RWPE1 (cell line): ENCODE data around the gene STUB1.

Source experiments
- CTCF ChIA-PET: fragments of 350-600 bp; sonication (Branson Sonifier 250); formaldehyde crosslinking; extraction: SDS; loops from one replicate; lab custom pipeline; 2021; lab: Yijun Ruan, JAX
- POLR2A ChIA-PET: fragments of 400-600 bp; formaldehyde crosslinking; extraction: SDS; loops from one replicate; lab custom pipeline; 2020; ENCODE audit warnings: antibody characterized with exemption; ENCODE audit not compliant: low non-redundant PET; lab: Yijun Ruan, JAX
- DNase-seq: peaks from one replicate; pipeline ENCODE4 v3.0.0; 2012; ENCODE audit warnings: low spot score
- H3K27ac ChIP-seq: fragments of 450-650 bp; 2 replicates; pipeline ENCODE4 v1.5.1; 2017
- TF ChIP-seq, protein P1 (sequence below): fragments of 450-650 bp; conservative IDR thresholded peaks from 2 replicates; pipeline ENCODE4 v1.5.1; 2017; ENCODE audit warnings: low read depth, mild to moderate bottlenecking

STUB1 gene

DNA sequence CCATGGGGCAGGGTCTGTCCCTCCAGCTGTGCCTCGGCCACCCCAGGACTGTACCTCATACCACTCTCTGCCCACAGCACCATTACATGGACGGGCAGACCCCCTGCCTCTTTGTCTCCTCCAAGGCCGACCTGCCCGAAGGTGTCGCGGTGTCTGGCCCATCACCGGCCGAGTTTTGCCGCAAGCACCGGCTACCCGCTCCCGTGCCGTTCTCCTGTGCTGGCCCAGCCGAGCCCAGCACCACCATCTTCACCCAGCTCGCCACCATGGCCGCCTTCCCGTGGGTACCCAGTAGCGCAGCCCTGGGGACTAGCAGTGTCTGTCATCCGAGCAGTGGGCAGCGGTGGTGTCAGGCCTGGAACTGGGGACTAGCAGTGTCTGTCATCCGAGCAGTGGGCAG lies 7.4 kb upstream of the STUB1 start:
- CTCF ChIA-PET = no interaction called here
- DNase-seq = no peak
- peak overlapping the region; percentile 94 for H3K27ac ChIP-seq
- POLR2A ChIA-PET = no interaction called here
- TF ChIP-seq, protein P1, sequence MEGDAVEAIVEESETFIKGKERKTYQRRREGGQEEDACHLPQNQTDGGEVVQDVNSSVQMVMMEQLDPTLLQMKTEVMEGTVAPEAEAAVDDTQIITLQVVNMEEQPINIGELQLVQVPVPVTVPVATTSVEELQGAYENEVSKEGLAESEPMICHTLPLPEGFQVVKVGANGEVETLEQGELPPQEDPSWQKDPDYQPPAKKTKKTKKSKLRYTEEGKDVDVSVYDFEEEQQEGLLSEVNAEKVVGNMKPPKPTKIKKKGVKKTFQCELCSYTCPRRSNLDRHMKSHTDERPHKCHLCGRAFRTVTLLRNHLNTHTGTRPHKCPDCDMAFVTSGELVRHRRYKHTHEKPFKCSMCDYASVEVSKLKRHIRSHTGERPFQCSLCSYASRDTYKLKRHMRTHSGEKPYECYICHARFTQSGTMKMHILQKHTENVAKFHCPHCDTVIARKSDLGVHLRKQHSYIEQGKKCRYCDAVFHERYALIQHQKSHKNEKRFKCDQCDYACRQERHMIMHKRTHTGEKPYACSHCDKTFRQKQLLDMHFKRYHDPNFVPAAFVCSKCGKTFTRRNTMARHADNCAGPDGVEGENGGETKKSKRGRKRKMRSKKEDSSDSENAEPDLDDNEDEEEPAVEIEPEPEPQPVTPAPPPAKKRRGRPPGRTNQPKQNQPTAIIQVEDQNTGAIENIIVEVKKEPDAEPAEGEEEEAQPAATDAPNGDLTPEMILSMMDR = no peak

DNA sequence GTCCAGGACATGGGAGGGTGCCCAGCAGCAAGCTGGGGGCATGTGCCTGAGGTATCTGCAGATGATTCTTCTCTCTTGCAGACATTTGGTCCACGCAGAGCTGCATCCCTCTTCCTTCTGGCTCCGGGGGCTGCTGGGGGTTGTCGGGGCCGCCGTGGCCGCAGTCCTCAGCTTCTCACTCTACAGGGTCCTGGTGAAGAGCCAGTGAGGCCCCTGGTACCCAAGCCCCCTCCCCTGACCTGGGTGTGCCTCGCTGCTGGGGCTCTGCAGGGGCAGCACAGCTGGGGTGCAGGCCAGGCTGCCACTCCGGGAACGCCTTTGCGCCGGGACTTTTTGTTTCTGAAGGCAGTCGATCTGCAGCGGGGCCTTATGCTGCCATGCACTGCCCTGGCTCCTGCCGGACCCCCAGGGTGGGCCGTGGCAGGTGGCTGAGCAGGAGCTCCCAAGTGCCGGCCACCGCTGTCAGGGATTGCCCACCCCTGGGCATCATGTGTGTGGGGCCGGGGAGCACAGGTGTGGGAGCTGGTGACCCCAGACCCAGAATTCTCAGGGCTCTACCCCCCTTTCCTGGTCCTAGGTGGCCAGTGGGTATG lies 6.7 kb upstream of the STUB1 start:
- TF ChIP-seq, protein P1 = no peak
- DNase-seq = no peak
- ChIA-PET CTCF (interaction anchor here (0.8 kb wide), 1 partner anchor 25 kb away, joined by 4 read pairs; no protein-coding TSS in a partner anchor), POLR2A (no interaction called here)
- peak overlapping the region; percentile 94 for H3K27ac ChIP-seq

DNA sequence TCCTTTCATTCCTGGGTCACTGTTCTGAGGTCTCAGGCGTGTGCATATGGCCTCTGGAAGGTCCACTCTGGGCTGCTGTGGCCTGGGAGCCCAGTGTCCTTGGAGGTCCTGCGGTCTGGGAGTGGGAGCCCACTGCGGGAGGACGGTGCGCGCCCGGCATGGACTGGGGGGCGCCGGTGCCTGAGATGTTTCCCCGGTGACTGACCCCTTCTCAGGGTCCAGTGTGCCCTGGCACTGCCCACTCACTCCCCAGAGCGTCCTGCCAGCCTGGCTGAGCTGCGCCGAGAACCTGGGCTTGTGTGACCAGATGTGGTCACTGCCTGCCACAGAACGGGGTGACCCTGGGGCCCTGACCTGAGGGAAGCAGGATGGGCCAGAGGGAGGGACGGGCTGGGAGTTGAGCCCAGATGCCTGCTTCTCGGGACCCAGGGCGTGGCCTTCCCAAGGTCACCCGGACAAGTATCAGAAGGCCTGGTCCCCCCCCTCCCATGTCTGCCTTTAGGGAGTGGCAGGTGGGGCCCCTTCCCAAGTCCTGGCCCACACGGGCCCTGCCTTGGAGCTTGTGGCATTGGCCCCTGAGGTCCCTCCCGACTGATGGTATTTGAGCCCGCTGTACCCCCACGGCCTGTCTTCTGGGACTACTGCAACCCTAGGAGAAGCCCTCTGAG lies 5.9 kb upstream of the STUB1 start:
- no peak for DNase-seq
- peak overlapping the region; percentile 94 for H3K27ac ChIP-seq
- CTCF ChIA-PET = no interaction called here
- POLR2A ChIA-PET = no interaction called here
- TF ChIP-seq, protein P1 = no peak

DNA sequence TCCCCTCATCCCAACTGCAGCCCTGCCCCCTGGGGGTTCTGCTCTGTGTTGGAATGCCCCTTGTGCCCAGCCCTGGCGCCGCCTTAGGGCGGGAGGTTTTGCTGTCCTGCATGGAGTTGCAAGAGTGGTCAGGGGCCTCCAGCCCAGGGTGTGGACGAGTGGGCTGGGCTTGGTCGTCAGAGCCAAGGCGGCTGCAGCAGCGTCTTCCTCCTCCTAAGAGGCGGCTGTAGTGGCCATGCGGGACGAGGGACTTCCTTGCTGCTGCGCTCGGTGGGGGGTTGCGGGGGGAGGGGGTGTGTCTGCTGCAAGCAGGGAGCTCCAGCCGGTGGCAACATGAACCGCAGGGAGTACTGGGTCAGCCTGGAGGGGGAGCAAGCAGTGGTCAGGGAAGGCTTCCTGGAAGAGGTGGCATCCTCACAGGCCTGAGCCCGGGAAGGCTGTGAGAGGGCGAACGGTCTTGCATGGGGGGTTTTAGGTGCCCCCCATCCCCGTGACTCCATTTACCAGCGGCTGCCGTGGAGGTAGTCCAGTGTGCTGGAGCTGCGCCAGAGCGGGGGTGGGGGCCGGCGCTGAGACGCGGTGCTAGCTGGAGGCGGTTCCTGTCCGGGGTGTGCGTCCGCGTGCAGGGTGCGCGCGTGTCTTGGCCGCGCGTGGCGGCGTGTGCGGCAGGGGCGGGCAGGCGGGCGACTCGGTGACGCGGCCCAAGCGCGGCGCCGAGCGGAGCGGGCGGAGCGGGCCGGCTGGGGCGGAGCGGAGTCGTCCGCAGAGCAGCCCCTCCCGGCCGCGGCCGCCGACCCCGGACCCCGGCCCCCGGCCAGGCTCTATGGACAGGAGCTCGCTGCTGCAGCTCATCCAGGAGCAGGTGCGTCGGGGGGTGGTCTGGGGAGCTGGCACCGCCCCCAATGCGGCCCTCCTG lies 5.0 kb upstream of the STUB1 start, which contains the start of gene RHBDL1:
RHBDL1 (plus strand) TSS at position 704 of the 916 bp plus-strand sequence; CDS start at position 824, 120 bp downstream.
- POLR2A ChIA-PET = interaction anchor here (0.6 kb wide), 1 partner anchor 22 kb away, joined by 3 read pairs; no protein-coding TSS in a partner anchor
- no peak for DNase-seq
- H3K27ac ChIP-seq = peak within 1 kb of the TSS; percentile 94
- TF ChIP-seq, protein P1 = no peak
- CTCF ChIA-PET = interaction anchor here (0.7 kb wide), 1 partner anchor 1133 kb away, joined by 3 read pairs; no protein-coding TSS in a partner anchor

DNA sequence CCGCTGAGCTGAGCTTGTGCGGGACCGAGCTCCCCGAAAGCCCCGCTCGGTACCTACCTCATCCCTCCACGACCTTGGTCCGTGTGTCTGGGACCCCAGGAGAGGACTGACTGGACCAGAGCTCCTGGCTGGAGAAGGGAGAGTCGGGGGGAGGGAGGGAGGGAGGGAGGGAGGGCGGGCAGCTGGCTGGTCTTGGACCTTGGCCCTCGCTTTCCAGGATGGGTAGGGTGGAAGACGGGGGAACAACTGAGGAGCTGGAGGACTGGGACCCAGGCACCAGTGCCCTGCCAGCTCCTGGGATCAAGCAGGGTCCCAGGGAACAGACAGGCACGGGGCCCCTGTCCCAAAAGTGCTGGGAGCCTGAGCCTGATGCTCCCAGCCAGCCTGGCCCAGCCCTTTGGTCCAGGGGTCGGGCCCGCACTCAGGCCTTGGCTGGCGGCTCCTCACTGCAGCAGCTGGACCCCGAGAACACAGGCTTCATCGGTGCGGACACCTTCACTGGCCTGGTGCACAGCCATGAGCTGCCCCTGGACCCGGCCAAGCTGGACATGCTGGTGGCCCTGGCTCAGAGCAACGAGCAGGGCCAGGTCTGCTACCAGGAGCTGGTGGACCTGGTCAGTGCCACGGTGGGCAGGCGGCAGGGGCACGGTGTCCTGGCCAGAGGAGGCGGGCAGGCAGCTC lies 4.2 kb upstream of the STUB1 start:
- TF ChIP-seq, protein P1 = no peak
- ChIA-PET POLR2A (interaction anchor here (0.6 kb wide), 1 partner anchor 23 kb away, joined by 3 read pairs; no protein-coding TSS in a partner anchor), CTCF (interaction anchor here (0.7 to 1.3 kb wide), 4 partner anchors 8 to 1132 kb away, joined by 3 to 7 read pairs (median 5); partner anchors contain the start of gene RHOT2)
- no peak for DNase-seq
- H3K27ac ChIP-seq = peak overlapping the region; percentile 94
